GM12891 (cell line): ENCODE measurements around the gene RAB1B.

Experiments used
- PAX5 ChIP-seq: IDR thresholded peaks from 2 replicates; pipeline ENCODE4 v1.6.1; 2011; ENCODE audit warnings: low read length, moderate library complexity, mild to moderate bottlenecking; ENCODE audit not compliant: insufficient read depth, severe bottlenecking
- POLR2A ChIP-seq: IDR thresholded peaks from 2 replicates; pipeline ENCODE4 v1.6.1; 2011; ENCODE audit warnings: low read depth, low read length, control low read depth
- POLR2AphosphoS5 ChIP-seq: IDR thresholded peaks from 2 replicates; pipeline ENCODE4 v1.6.1; 2011; ENCODE audit warnings: low read depth, low read length, control low read depth
- SPI1 ChIP-seq: IDR thresholded peaks from 2 replicates; pipeline ENCODE4 v1.6.1; 2011; ENCODE audit warnings: low read depth, low read length, control low read depth
- TAF1 ChIP-seq: IDR thresholded peaks from 2 replicates; pipeline ENCODE4 v1.6.1; 2011; ENCODE audit warnings: low read depth, low read length, control low read depth

DNA sequence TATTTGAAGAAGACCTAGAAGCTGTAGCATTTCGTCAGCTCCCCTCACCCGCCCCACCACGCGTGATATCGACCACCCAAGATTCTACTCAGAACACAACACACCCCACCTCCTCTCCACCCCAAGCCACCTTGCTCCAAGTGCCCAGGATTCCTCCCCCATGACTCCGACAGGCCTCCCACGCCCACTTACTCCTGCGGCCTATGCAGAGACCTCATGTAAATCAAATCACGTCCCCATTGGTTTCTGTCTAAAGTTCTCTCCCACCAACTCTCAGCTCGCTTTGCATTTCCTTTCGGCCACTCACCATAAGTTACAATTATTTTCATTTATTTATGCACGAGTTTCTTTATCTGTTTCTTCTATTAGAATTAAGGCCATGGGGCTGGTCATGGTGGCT, 34.2 kb downstream of the RAB1B start:
- TF ChIP-seq POLR2A (no peak), POLR2AphosphoS5 (no peak), SPI1 (no peak), TAF1 (no peak), PAX5 (no peak)
